Right atrium auricular region (tissue), 2 donors: Measurements from ENCODE around the gene DAPK1. TPM values are rescaled to one million over a fixed set of nuclear protein-coding genes. Genes with fewer than 3 reads are reported as not detected.
A peak's percentile ranks its signal among the peaks of the same experiment; 100 is the strongest.

Source experiments
- DNase-seq: peaks from one replicate; pipeline ENCODE4 v3.0.0-alpha.2; 2019; ENCODE audit warnings: low spot score
- H3K27ac ChIP-seq, 2 donors: fragments of 200-600 bp; sonication (generic); 1 replicate in 1 of 2; 2 replicates in 1 of 2; pipeline ENCODE4 v1.5.1; 2016 to 2019
- H3K27me3 ChIP-seq, 2 donors: fragments of 200-600 bp; sonication (generic); one replicate each; pipeline versions ENCODE4 v1.5.1 to v1.6.0; 2017 to 2019
- H3K36me3 ChIP-seq: fragments of 200-600 bp; sonication (generic); one replicate; pipeline ENCODE4 v1.5.1; 2016
- H3K4me1 ChIP-seq, 2 donors: fragments of 200-600 bp; sonication (generic); one replicate each; pipeline versions ENCODE4 v1.5.1 to v1.6.0; 2017 to 2019
- H3K4me3 ChIP-seq, 2 donors: fragments of 200-600 bp; sonication (generic); 1 replicate in 1 of 2; 2 replicates in 1 of 2; pipeline ENCODE4 v1.5.1; 2017 to 2019; ENCODE audit warnings: mild to moderate bottlenecking in 1 of 2, moderate library complexity in 1 of 2
- H3K9me3 ChIP-seq, 2 donors: fragments of 200-600 bp; sonication (generic); one replicate each; pipeline ENCODE4 v1.5.1; 2019
- total RNA-seq, 2 donors: library from RNA; depleted of rRNA; stranded (reverse); fragments of >200 nt; gene quantifications; one replicate each; pipeline ENCODE4 v1.1.0, GENCODE V29; 2016
- TF ChIP-seq, protein P1 (sequence below), 2 donors: fragments of 200-600 bp; sonication (generic); IDR thresholded peaks; one replicate each; pipeline ENCODE4 v1.5.1; 2019; ENCODE audit warnings: antibody characterized with exemption in 2 of 2

The DAPK1 gene
- total RNA-seq, 2 donors from 2014 or later = 10.1 to 23.0 TPM

GRCh38 chr9:87515588-87516221 lies 18.0 kb downstream of the DAPK1 start:
- TF ChIP-seq, protein P1, sequence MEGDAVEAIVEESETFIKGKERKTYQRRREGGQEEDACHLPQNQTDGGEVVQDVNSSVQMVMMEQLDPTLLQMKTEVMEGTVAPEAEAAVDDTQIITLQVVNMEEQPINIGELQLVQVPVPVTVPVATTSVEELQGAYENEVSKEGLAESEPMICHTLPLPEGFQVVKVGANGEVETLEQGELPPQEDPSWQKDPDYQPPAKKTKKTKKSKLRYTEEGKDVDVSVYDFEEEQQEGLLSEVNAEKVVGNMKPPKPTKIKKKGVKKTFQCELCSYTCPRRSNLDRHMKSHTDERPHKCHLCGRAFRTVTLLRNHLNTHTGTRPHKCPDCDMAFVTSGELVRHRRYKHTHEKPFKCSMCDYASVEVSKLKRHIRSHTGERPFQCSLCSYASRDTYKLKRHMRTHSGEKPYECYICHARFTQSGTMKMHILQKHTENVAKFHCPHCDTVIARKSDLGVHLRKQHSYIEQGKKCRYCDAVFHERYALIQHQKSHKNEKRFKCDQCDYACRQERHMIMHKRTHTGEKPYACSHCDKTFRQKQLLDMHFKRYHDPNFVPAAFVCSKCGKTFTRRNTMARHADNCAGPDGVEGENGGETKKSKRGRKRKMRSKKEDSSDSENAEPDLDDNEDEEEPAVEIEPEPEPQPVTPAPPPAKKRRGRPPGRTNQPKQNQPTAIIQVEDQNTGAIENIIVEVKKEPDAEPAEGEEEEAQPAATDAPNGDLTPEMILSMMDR (IDR thresholded peaks at IDR 0.05) = no peak
- DNase-seq = no peak
- H3K4me3 ChIP-seq = no peak overlapping the region
- H3K36me3 ChIP-seq = no peaks in the 10 kb centered on the region
- peaks cover 0 to 33% of the 10 kb centered on the region in 2 donors for H3K4me1 ChIP-seq
- peak overlapping the region; percentile 16 for H3K27ac ChIP-seq
- H3K27me3 ChIP-seq = no peaks in the 10 kb centered on the region
- no peaks in the 10 kb centered on the region for H3K9me3 ChIP-seq

- Histone ChIP-seq H3K27ac (peak overlapping the region; percentile 16), H3K4me3 (no peak overlapping the region), H3K9me3 (no peaks in the 10 kb centered on the region), H3K36me3 (no peaks in the 10 kb centered on the region), H3K4me1 (peaks cover 0 to 33% of the 10 kb centered on the region in 2 donors), H3K27me3 (no peaks in the 10 kb centered on the region)
- DNase-seq = peak; percentile 80
- TF ChIP-seq, protein P1 (IDR thresholded peaks at IDR 0.05) = no peak
These were observed 18.7 kb downstream of the DAPK1 start for GRCh38 chr9:87516222-87516925.

- Histone ChIP-seq H3K27ac (no peak overlapping the region), H3K4me1 (peaks cover 0 to 33% of the 10 kb centered on the region in 2 donors)
- TF ChIP-seq, protein P1 (IDR thresholded peaks at IDR 0.05) = no peak
These were observed 19.2 kb downstream of the DAPK1 start for GRCh38 chr9:87516926-87517290.

GRCh38 chr9:87517732-87518131 lies 20.1 kb downstream of the DAPK1 start:
- TF ChIP-seq, protein P1 (IDR thresholded peaks at IDR 0.05) = no peak
- no peak overlapping the region for H3K27ac ChIP-seq
- no peaks in the 10 kb centered on the region for H3K27me3 ChIP-seq
- H3K4me3 ChIP-seq = no peak overlapping the region
- no peaks in the 10 kb centered on the region for H3K36me3 ChIP-seq
- DNase-seq = no peak
- H3K9me3 ChIP-seq = no peaks in the 10 kb centered on the region
- H3K4me1 ChIP-seq = peaks cover 0 to 33% of the 10 kb centered on the region in 2 donors

More at GRCh38 chr9:87516926-87517290, 19.2 kb downstream of the DAPK1 start:
- no peaks in the 10 kb centered on the region for H3K27me3 ChIP-seq
- H3K4me3 ChIP-seq = no peak overlapping the region
- DNase-seq = no peak
- no peaks in the 10 kb centered on the region for H3K9me3 ChIP-seq
- H3K36me3 ChIP-seq = no peaks in the 10 kb centered on the region

DNA sequence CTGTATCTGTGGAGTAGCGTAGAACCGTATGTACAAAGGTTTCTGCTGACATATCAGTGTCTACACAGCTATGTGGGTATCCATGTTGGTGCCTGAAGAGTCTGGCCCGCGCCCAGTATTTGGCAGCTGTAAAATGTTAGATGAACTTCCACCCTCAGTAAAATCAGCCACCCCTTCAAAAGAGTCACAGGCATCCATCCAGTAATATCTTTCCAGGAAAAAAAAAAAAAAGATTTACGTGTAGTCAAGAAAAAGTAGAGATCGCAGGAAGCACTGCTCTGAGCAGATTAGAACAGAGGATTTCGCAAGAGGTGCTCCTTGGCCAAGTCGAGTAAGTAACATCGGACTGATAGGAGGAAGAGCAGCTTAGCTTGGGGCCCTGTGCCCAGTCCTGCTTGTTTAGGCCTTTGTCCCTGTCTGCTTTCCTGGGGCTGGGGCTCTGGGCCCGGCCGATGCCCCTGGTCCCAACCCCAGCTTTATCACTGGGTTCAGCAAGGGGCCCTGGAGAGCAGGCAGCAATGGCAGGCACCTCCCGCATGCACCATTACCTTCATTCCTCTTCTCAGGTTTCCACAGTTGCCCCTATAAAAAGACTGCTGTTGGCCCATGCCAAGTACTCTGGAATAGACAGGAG lies 21.2 kb downstream of the DAPK1 start:
- no peaks in the 10 kb centered on the region for H3K27me3 ChIP-seq
- no peak overlapping the region for H3K4me3 ChIP-seq
- peak overlapping the region in 1 of 2 donors; percentile 16 for H3K27ac ChIP-seq
- H3K9me3 ChIP-seq = no peaks in the 10 kb centered on the region
- peak; percentile 84 for DNase-seq
- H3K36me3 ChIP-seq = no peaks in the 10 kb centered on the region
- peaks cover 0 to 28% of the 10 kb centered on the region in 2 donors for H3K4me1 ChIP-seq
- TF ChIP-seq, protein P1 (IDR thresholded peaks at IDR 0.05) = no peak
